HCT116 (cell line): ENCODE data around the gene KIF21B. TPM values are rescaled to one million over a fixed set of nuclear protein-coding genes. Genes with fewer than 3 reads are reported as not detected.

ENCODE experiments used
- ATAC-seq: fragments of 200-7000 bp; cut with Tn5 transposase; 2 replicates; pipeline ENCODE4 v1.9.1; 2020; ENCODE audit warnings: mild to moderate bottlenecking, moderate library complexity
- BruUV-seq: library from RNA; stranded (reverse); fragments of 400-500 nt; replicated peaks from 2 replicates; lab custom pipeline; 2021; lab: Mats Ljungman, UMichigan
- CTCF ChIA-PET: fragments of 300-600 bp; sonication (Branson Sonifier 250); formaldehyde crosslinking; loops from one replicate; lab custom pipeline; 2021; ENCODE audit warnings: antibody characterized with exemption; lab: Charles Lee
- POLR2A ChIA-PET: fragments of 300-600, 350-600 bp; sonication (Branson Sonifier 250); formaldehyde crosslinking; loops from one replicate; lab custom pipeline; 2021; ENCODE audit warnings: antibody characterized with exemption; lab: Charles Lee
- RAD21 ChIA-PET, 2 experiments: fragments of 300-600 bp; sonication (Branson Sonifier 250); formaldehyde crosslinking; loops; one replicate each; lab custom pipeline; 2023; ENCODE audit warnings: low total read pairs in 2 of 2; ENCODE audit not compliant: uncharacterized antibody in 2 of 2, unreplicated experiment in 2 of 2, low non-redundant PET in 1 of 2; lab: Charles Lee
- DNase-seq: peaks from one replicate; pipeline ENCODE4 v3.0.0-alpha.2; 2010; ENCODE audit warnings: low read depth, low spot score
- H2AFZ ChIP-seq: fragments of 200-600 bp; shearing (Covaris generic), sonication (generic); 2 replicates; pipeline ENCODE4 v1.6.1; 2017; ENCODE audit warnings: low read depth, mixed run types, mixed read lengths, antibody characterized with exemption, low read length; ENCODE audit not compliant: poor library complexity, severe bottlenecking
- H3K27ac ChIP-seq: 2 replicates; pipeline ENCODE4 v1.5.1; 2012; ENCODE audit warnings: low read depth, low read length
- H3K27me3 ChIP-seq: fragments of 200-600 bp; sonication (generic); 2 replicates; pipeline ENCODE4 v1.6.1; 2016; ENCODE audit warnings: mixed run types, low read length, mixed read lengths; ENCODE audit not compliant: insufficient read depth
- H3K36me3 ChIP-seq, 2 experiments: fragments of 200-500 bp in 1 of 2; fragments of 200-600 bp in 1 of 2; sonication (Bioruptor generic) in 1 of 2; sonication (generic) in 1 of 2; 2 replicates each; pipeline versions ENCODE4 v1.5.1 to v1.6.1; 2014 to 2016; ENCODE audit warnings: low read length in 2 of 2, inconsistent platforms in 1 of 2, mixed read lengths in 1 of 2, mixed run types in 1 of 2; ENCODE audit not compliant: insufficient read depth in 2 of 2, control insufficient read depth in 1 of 2
- H3K4me1 ChIP-seq, 2 experiments: fragments of 200-600 bp in 1 of 2; sonication (generic) in 1 of 2; 2 replicates each; pipeline versions ENCODE4 v1.5.1 to v1.6.1; 2012 to 2017; ENCODE audit warnings: low read length in 2 of 2, inconsistent platforms in 1 of 2, mild to moderate bottlenecking in 1 of 2, mixed read lengths in 1 of 2, mixed run types in 1 of 2, moderate library complexity in 1 of 2; ENCODE audit not compliant: insufficient read depth in 2 of 2, control insufficient read depth in 1 of 2
- H3K4me2 ChIP-seq: fragments of 200-600 bp; sonication (generic); 2 replicates; pipeline ENCODE4 v1.6.1; 2017; ENCODE audit warnings: mixed run types, low read length, mixed read lengths
- H3K4me3 ChIP-seq, 2 experiments: fragments of 200-600 bp in 1 of 2; sonication (generic) in 1 of 2; replicated peaks in 1 of 2; 2 replicates each; pipeline ENCODE4 v1.5.1; 2011 to 2016; ENCODE audit warnings: low read length in 2 of 2, control low read depth in 1 of 2, low read depth in 1 of 2, mild to moderate bottlenecking in 1 of 2, mixed read lengths in 1 of 2, mixed run types in 1 of 2
- H3K79me2 ChIP-seq: fragments of 200-600 bp; sonication (generic); 2 replicates; pipeline ENCODE4 v1.6.1; 2017; ENCODE audit warnings: mild to moderate bottlenecking, mixed run types, low read length, moderate library complexity, mixed read lengths; ENCODE audit not compliant: insufficient read depth
- H3K9ac ChIP-seq: fragments of 200-600 bp; sonication (generic); 2 replicates; pipeline ENCODE4 v1.6.1; 2016; ENCODE audit warnings: low read length, mixed read lengths
- H3K9me2 ChIP-seq: fragments of 200-600 bp; sonication (generic), shearing (Covaris generic); 2 replicates; pipeline ENCODE4 v1.6.1; 2017; ENCODE audit warnings: mixed run types, mild to moderate bottlenecking, moderate library complexity; ENCODE audit not compliant: insufficient read depth
- H3K9me3 ChIP-seq, 2 experiments: fragments of 200-500 bp in 1 of 2; fragments of 200-600 bp in 1 of 2; sonication (Bioruptor generic) in 1 of 2; sonication (generic) in 1 of 2; 2 replicates each; pipeline ENCODE4 v1.6.1; 2014 to 2017; ENCODE audit warnings: low read length in 2 of 2, mixed read lengths in 2 of 2, inconsistent platforms in 1 of 2, low read depth in 1 of 2, mild to moderate bottlenecking in 1 of 2, mixed run types in 1 of 2, moderate library complexity in 1 of 2; ENCODE audit not compliant: control insufficient read depth in 1 of 2, insufficient read depth in 1 of 2
- H4K20me1 ChIP-seq: fragments of 200-600 bp; sonication (generic), shearing (Covaris generic); 2 replicates; pipeline ENCODE4 v1.6.1; 2017; ENCODE audit warnings: mixed run types, mild to moderate bottlenecking, moderate library complexity; ENCODE audit not compliant: insufficient read depth
- EGR1 ChIP-seq: IDR thresholded peaks from 2 replicates; pipeline ENCODE4 v1.6.1; 2012; ENCODE audit warnings: low read depth
- FOSL1 ChIP-seq: IDR thresholded peaks from 2 replicates; pipeline ENCODE4 v1.6.1; 2012; ENCODE audit warnings: low read depth
- POLR2A ChIP-seq: IDR thresholded peaks from 2 replicates; pipeline ENCODE4 v1.7.0; 2011; ENCODE audit warnings: borderline replicate concordance; ENCODE audit not compliant: insufficient read depth, insufficient read length; ENCODE audit errors: extremely low read depth
- POLR2AphosphoS5 ChIP-seq: IDR thresholded peaks from 2 replicates; pipeline ENCODE4 v1.6.1; 2011; ENCODE audit warnings: mild to moderate bottlenecking, low read depth, low read length, moderate library complexity
- RAD21 ChIP-seq: IDR thresholded peaks from 2 replicates; pipeline ENCODE4 v1.6.1; 2012; ENCODE audit warnings: low read depth, mild to moderate bottlenecking
- SIN3A ChIP-seq: IDR thresholded peaks from 2 replicates; pipeline ENCODE4 v1.6.1; 2012; ENCODE audit warnings: low read depth
- SP1 ChIP-seq: IDR thresholded peaks from 2 replicates; pipeline ENCODE4 v1.6.1; 2012; ENCODE audit warnings: low read depth
- ZBTB33 ChIP-seq: IDR thresholded peaks from 2 replicates; pipeline ENCODE4 v1.6.1; 2011; ENCODE audit warnings: mild to moderate bottlenecking, low read length, moderate library complexity; ENCODE audit not compliant: insufficient replicate concordance; ENCODE audit errors: extremely low read depth
- ZFX ChIP-seq: fragments of 450-650 bp; IDR thresholded peaks from 2 replicates; pipeline ENCODE4 v1.6.1; 2017
- ZNF274 ChIP-seq: fragments of 200-500 bp; sonication (Bioruptor generic); IDR thresholded peaks from 2 replicates; pipeline ENCODE4 v1.6.1; 2014; ENCODE audit warnings: mild to moderate bottlenecking, low read depth, low read length, inconsistent platforms
- intact Hi-C: fragments of 100-400 bp; cut with micrococcal nuclease; formaldehyde crosslinking; loops from 2 replicates; pipeline ENCODE4 v1.10.0; 2022
- total RNA-seq: library from RNA; stranded (reverse); gene quantifications from one replicate; pipeline ENCODE4 v1.2.1, GENCODE V29; 2021; ENCODE audit not compliant: unreplicated experiment
- TF ChIP-seq, protein P1 (sequence below): IDR thresholded peaks from 2 replicates; pipeline ENCODE4 v1.6.1; 2012; ENCODE audit warnings: low read depth

Gene KIF21B
- total RNA-seq, 1 experiment from 2014 or later, result 6.1 TPM

- no peak for TF ChIP-seq RAD21
Measured at GRCh38 chr1:200983035-200983561, 40.4 kb downstream of the KIF21B start (continued).

- intact Hi-C loops, result no loop called here
- ATAC-seq, result no peak
- no peaks in the 10 kb centered on the region for H3K9me2 ChIP-seq
- H3K4me2 ChIP-seq, result no peak overlapping the region
- H3K9ac ChIP-seq, result no peak overlapping the region
- ChIA-PET CTCF (interaction anchor here (1.0 to 1.2 kb wide), 2 partner anchors 9 to 10 kb away, joined by 3 to 4 read pairs; no protein-coding TSS in a partner anchor), RAD21 (no interaction called here)
- no peaks in the 10 kb centered on the region for H4K20me1 ChIP-seq
- no peaks in the 10 kb centered on the region for H3K27me3 ChIP-seq
- no peak overlapping the region for H3K27ac ChIP-seq
- H3K4me3 ChIP-seq, result no peak overlapping the region
- DNase-seq, result no peak
- H3K4me1 ChIP-seq, result no peaks in the 10 kb centered on the region
- no peak overlapping the region for H2AFZ ChIP-seq
- no peaks in the 10 kb centered on the region for H3K79me2 ChIP-seq
- TF ChIP-seq SIN3A (no peak), ZFX (no peak), ZNF274 (no peak)
- TF ChIP-seq, all 23 proteins: peak for 0
- Histone ChIP-seq H3K36me3 (no peaks in the 10 kb centered on the region), H3K9me3 (peaks cover 0 to 4% of the 10 kb centered on the region in 2 experiments; a peak in 1 of 4 replicates)
- POLR2A ChIA-PET, result no interaction called here
- BruUV-seq, result no TSS peak
Measured at GRCh38 chr1:200982071-200982945, 41.2 kb downstream of the KIF21B start.

GRCh38 chr1:200981278-200981677, 42.2 kb downstream of the KIF21B start:
- H3K4me3 ChIP-seq, result no peak overlapping the region
- no peaks in the 10 kb centered on the region for H3K4me1 ChIP-seq
- H3K4me2 ChIP-seq, result no peak overlapping the region
- DNase-seq, result no peak
- no peak overlapping the region for H3K27ac ChIP-seq
- H3K79me2 ChIP-seq, result no peaks in the 10 kb centered on the region
- no peaks in the 10 kb centered on the region for H3K36me3 ChIP-seq
- RAD21 ChIA-PET, result no interaction called here
- no peak for ATAC-seq
- no peaks in the 10 kb centered on the region for H4K20me1 ChIP-seq
- H3K9me3 ChIP-seq, result peaks cover 0 to 4% of the 10 kb centered on the region in 2 experiments; a peak in 1 of 4 replicates
- H3K9ac ChIP-seq, result no peak overlapping the region
- intact Hi-C loops, result no loop called here
- H2AFZ ChIP-seq, result no peak overlapping the region
- POLR2A ChIA-PET, result no interaction called here
- CTCF ChIA-PET, result interaction anchor here (2.3 kb wide), 1 partner anchor 10 kb away, joined by 10 read pairs; no protein-coding TSS in a partner anchor
- no peaks in the 10 kb centered on the region for H3K27me3 ChIP-seq
- H3K9me2 ChIP-seq, result no peaks in the 10 kb centered on the region
- no TSS peak for BruUV-seq
- no peak for TF ChIP-seq FOSL1
- no peak for TF ChIP-seq ZBTB33
- TF ChIP-seq, protein P1, sequence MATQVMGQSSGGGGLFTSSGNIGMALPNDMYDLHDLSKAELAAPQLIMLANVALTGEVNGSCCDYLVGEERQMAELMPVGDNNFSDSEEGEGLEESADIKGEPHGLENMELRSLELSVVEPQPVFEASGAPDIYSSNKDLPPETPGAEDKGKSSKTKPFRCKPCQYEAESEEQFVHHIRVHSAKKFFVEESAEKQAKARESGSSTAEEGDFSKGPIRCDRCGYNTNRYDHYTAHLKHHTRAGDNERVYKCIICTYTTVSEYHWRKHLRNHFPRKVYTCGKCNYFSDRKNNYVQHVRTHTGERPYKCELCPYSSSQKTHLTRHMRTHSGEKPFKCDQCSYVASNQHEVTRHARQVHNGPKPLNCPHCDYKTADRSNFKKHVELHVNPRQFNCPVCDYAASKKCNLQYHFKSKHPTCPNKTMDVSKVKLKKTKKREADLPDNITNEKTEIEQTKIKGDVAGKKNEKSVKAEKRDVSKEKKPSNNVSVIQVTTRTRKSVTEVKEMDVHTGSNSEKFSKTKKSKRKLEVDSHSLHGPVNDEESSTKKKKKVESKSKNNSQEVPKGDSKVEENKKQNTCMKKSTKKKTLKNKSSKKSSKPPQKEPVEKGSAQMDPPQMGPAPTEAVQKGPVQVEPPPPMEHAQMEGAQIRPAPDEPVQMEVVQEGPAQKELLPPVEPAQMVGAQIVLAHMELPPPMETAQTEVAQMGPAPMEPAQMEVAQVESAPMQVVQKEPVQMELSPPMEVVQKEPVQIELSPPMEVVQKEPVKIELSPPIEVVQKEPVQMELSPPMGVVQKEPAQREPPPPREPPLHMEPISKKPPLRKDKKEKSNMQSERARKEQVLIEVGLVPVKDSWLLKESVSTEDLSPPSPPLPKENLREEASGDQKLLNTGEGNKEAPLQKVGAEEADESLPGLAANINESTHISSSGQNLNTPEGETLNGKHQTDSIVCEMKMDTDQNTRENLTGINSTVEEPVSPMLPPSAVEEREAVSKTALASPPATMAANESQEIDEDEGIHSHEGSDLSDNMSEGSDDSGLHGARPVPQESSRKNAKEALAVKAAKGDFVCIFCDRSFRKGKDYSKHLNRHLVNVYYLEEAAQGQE, result no peak
- no peak for TF ChIP-seq POLR2AphosphoS5
- TF ChIP-seq POLR2A, result no peak
- no peak for TF ChIP-seq EGR1
- TF ChIP-seq SP1, result no peak
- TF ChIP-seq SIN3A, result no peak
